PC-3 (cell line): ENCODE results near the gene MAP3K3. TPM values are rescaled to one million over a fixed set of nuclear protein-coding genes. Genes with fewer than 3 reads are reported as not detected.

Experiments
- ATAC-seq: fragments of 200-7000 bp; cut with Tn5 transposase; 2 replicates; pipeline ENCODE4 v1.9.1; 2020; ENCODE audit warnings: mild to moderate bottlenecking, moderate library complexity
- BruUV-seq: library from RNA; stranded (reverse); fragments of 400-500 nt; replicated peaks from 2 replicates; lab custom pipeline; 2021; lab: Mats Ljungman, UMichigan
- CTCF ChIA-PET: fragments of 300-600 bp; sonication (Branson Sonifier 250); formaldehyde crosslinking; loops from one replicate; lab custom pipeline; 2022; ENCODE audit warnings: antibody characterized with exemption; lab: Charles Lee
- POLR2A ChIA-PET: fragments of 300-600 bp; sonication (Branson Sonifier 250); formaldehyde crosslinking; loops from one replicate; lab custom pipeline; 2022; ENCODE audit warnings: antibody characterized with exemption; ENCODE audit not compliant: unreplicated experiment; lab: Charles Lee
- DNase-seq: peaks from one replicate; pipeline ENCODE4 v3.0.0-alpha.2; 2015
- H2AFZ ChIP-seq: fragments of 300-600 bp; sonication (generic); 2 replicates; pipeline ENCODE4 v1.6.0; 2016; ENCODE audit warnings: antibody characterized with exemption, low read length
- H3F3A ChIP-seq: fragments of 300-600 bp; sonication (generic); one replicate; pipeline ENCODE4 v1.6.0; 2017; ENCODE audit warnings: antibody characterized with exemption, low read length, control low read depth, mild to moderate bottlenecking; ENCODE audit not compliant: unreplicated experiment
- H3K27ac ChIP-seq: fragments of 300-600 bp; sonication (generic); 2 replicates; pipeline ENCODE4 v1.5.1; 2016; ENCODE audit warnings: mild to moderate bottlenecking, low read length
- H3K27me3 ChIP-seq: fragments of 300-600 bp; sonication (generic); 2 replicates; pipeline ENCODE4 v1.6.1; 2016; ENCODE audit warnings: low read length, mixed read lengths
- H3K36me3 ChIP-seq: fragments of 300-600 bp; sonication (generic); 2 replicates; pipeline ENCODE4 v1.6.1; 2016; ENCODE audit warnings: low read depth, mixed run types, low read length, mixed read lengths
- H3K4me1 ChIP-seq: fragments of 300-600 bp; sonication (generic); 2 replicates; pipeline ENCODE4 v1.5.1; 2016; ENCODE audit warnings: low read length; ENCODE audit not compliant: insufficient read depth
- H3K4me2 ChIP-seq: fragments of 300-600 bp; sonication (generic); 2 replicates; pipeline ENCODE4 v1.6.0; 2016; ENCODE audit warnings: low read length
- H3K4me3 ChIP-seq: fragments of 300-600 bp; sonication (generic); 2 replicates; pipeline ENCODE4 v1.5.1; 2016; ENCODE audit warnings: mild to moderate bottlenecking, low read length, mixed read lengths
- H3K79me2 ChIP-seq: fragments of 300-600 bp; sonication (generic); 2 replicates; pipeline ENCODE4 v1.6.1; 2017; ENCODE audit warnings: low read length, mixed read lengths
- H3K9ac ChIP-seq: fragments of 300-600 bp; sonication (generic); 2 replicates; pipeline ENCODE4 v1.6.0; 2016; ENCODE audit warnings: mild to moderate bottlenecking, low read length
- H3K9me2 ChIP-seq: fragments of 300-600 bp; sonication (generic); replicated peaks from 2 replicates; pipeline ENCODE4 v1.6.1; 2016; ENCODE audit warnings: mixed run types, low read length, mixed read lengths
- H3K9me3 ChIP-seq: fragments of 300-600 bp; sonication (generic); 2 replicates; pipeline ENCODE4 v1.6.1; 2016; ENCODE audit warnings: low read length, mixed read lengths
- H4K20me1 ChIP-seq: fragments of 300-600 bp; sonication (generic); 2 replicates; pipeline ENCODE4 v1.6.1; 2016; ENCODE audit warnings: low read length, mixed read lengths
- EZH2 ChIP-seq: fragments of 300-600 bp; sonication (generic); IDR thresholded peaks from one replicate; pipeline ENCODE4 v1.6.1; 2017; ENCODE audit warnings: antibody characterized with exemption, mild to moderate bottlenecking, low read length; ENCODE audit not compliant: unreplicated experiment
- EZH2phosphoT487 ChIP-seq: fragments of 300-600 bp; sonication (generic); IDR thresholded peaks from 2 replicates; pipeline ENCODE4 v1.6.1; 2018; ENCODE audit warnings: mild to moderate bottlenecking, antibody characterized with exemption, low read length, borderline replicate concordance
- intact Hi-C: fragments of 100-400 bp; cut with micrococcal nuclease; formaldehyde crosslinking; loops from 2 replicates; pipeline ENCODE4 v1.9.0; 2023
- total RNA-seq: library from RNA; depleted of rRNA; stranded (reverse); fragments of >200 nt; gene quantifications from 2 replicates; pipeline ENCODE4 v1.2.3, GENCODE V29; 2014
- TF ChIP-seq, protein P1 (sequence below): fragments of 300-600 bp; sonication (generic); conservative IDR thresholded peaks from 2 replicates; pipeline ENCODE4 v1.5.1; 2017; ENCODE audit warnings: antibody characterized with exemption, low read depth, mild to moderate bottlenecking, low read length

The MAP3K3 gene
- total RNA-seq, 1 experiment from 2014 or later, result 27.1 TPM

DNA sequence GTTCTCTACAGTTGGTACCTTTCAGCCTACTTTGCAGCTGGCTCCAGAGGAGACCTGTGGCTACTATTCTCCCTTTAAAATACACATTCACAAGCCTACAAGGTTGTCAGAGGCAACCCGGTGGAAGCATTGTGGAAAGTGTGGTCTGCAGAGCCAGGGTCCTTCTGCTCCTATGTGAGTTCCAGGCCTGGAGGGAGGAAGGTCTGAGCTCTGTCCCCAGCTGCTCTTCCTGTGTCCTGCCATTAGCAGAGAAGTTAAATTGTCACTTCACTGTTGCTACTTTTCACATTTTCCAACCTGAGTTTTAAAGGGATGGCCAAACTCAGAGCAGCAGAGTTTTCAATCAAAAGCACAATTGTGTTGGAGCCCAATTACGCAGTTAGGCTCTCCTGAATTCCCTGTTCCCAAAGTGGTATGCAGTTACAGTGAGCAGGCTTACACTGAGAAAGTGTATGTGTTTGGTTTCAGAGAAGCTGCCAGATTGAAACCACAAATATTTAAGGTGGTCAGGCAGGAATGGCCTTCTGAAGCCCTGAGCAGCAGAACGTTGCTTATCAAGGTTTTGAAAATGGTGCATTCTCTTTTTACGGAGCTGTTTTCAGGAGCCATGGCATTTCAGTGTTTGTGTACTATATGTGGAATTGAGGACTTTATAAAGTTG is 25.0 kb downstream of the MAP3K3 start:
- Histone ChIP-seq H3K9me2 (no peaks in the 10 kb centered on the region), H4K20me1 (no peaks in the 10 kb centered on the region), H2AFZ (no peak overlapping the region), H3K27ac (0 out of 2 replicates have a peak overlapping the region, but pooled peaks have one; percentile 0), H3K9me3 (no peaks in the 10 kb centered on the region), H3K4me2 (peak overlapping the region; percentile 26), H3K4me3 (no peak overlapping the region), H3F3A (no peaks in the 10 kb centered on the region), H3K79me2 (no peaks in the 10 kb centered on the region), H3K36me3 (no peaks in the 10 kb centered on the region), H3K9ac (no peak overlapping the region), H3K27me3 (no peaks in the 10 kb centered on the region), H3K4me1 (peaks cover 14% of the 10 kb centered on the region)
- POLR2A ChIA-PET, result interaction anchor here (0.6 kb wide), 1 partner anchor 25 kb away, joined by 23 read pairs; no protein-coding TSS in a partner anchor
- CTCF ChIA-PET, result no interaction called here
- TF ChIP-seq EZH2, result no peak
- no peak for TF ChIP-seq EZH2phosphoT487
- TF ChIP-seq, protein P1, sequence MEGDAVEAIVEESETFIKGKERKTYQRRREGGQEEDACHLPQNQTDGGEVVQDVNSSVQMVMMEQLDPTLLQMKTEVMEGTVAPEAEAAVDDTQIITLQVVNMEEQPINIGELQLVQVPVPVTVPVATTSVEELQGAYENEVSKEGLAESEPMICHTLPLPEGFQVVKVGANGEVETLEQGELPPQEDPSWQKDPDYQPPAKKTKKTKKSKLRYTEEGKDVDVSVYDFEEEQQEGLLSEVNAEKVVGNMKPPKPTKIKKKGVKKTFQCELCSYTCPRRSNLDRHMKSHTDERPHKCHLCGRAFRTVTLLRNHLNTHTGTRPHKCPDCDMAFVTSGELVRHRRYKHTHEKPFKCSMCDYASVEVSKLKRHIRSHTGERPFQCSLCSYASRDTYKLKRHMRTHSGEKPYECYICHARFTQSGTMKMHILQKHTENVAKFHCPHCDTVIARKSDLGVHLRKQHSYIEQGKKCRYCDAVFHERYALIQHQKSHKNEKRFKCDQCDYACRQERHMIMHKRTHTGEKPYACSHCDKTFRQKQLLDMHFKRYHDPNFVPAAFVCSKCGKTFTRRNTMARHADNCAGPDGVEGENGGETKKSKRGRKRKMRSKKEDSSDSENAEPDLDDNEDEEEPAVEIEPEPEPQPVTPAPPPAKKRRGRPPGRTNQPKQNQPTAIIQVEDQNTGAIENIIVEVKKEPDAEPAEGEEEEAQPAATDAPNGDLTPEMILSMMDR, result no peak
- BruUV-seq, result TSS peak; percentile 22
- intact Hi-C loops, result no loop called here
- ATAC-seq, result peak; percentile 88
- DNase-seq, result peak; percentile 81

DNA sequence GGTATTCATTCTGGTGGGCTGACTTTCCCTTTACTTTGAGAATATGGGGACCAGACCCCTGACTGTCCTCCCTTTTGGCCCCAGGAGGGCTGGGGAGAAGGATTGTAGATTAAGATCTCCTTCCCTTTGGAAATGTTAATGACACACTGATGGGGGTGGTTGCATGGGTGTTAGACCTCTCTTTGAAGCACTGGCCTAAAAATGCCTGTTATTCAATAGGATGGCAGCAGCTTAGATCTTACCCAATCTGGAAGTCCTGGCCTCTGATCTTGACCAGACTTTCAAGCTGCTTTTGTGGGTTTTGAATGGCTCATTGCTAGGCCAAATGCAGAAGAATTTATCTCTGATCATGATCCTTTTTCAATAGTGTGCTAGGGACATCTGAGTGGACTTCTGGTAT is 25.7 kb downstream of the MAP3K3 start:
- Histone ChIP-seq H3K27me3 (no peaks in the 10 kb centered on the region), H3K9me3 (no peaks in the 10 kb centered on the region), H4K20me1 (no peaks in the 10 kb centered on the region), H2AFZ (no peak overlapping the region), H3K27ac (no peak overlapping the region), H3K4me1 (peaks cover 14% of the 10 kb centered on the region), H3K36me3 (peaks cover 2% of the 10 kb centered on the region; the same call in 1 of the 2 replicates), H3K4me2 (peak overlapping the region; percentile 26; the same call in 1 of the 2 replicates), H3K4me3 (no peak overlapping the region), H3F3A (no peaks in the 10 kb centered on the region), H3K9ac (no peak overlapping the region), H3K79me2 (no peaks in the 10 kb centered on the region), H3K9me2 (no peaks in the 10 kb centered on the region)
- intact Hi-C loops, result no loop called here
- CTCF ChIA-PET, result no interaction called here
- POLR2A ChIA-PET, result no interaction called here
- no peak for DNase-seq
- BruUV-seq, result no TSS peak
- ATAC-seq, result no peak
- TF ChIP-seq EZH2phosphoT487 (no peak), EZH2 (no peak)
- TF ChIP-seq, protein P1, result no peak

DNA sequence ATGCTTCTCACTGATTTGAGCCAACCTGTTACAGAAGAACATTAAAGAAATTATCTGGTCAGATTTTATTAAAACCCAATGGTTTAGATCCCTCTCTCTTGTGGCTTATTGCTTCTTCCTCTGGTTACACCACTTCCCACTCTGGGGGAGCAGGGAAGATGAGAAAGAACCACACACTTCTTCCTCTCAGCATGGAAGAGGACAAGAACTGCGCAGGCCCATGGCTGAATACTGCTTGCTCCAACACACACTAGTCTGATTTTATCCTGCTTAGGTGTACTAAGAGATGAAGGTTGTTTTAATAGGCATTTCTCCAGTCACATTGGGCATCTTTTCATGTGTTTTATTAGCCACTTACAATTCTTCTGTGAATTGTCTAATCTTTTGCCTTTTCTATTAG is 27.6 kb downstream of the MAP3K3 start:
- no peaks in the 10 kb centered on the region for H3K79me2 ChIP-seq
- no peaks in the 10 kb centered on the region for H3K9me2 ChIP-seq
- no peaks in the 10 kb centered on the region for H3K27me3 ChIP-seq
- no peak for ATAC-seq
- H3K9me3 ChIP-seq, result no peaks in the 10 kb centered on the region
- ChIA-PET POLR2A (no interaction called here), CTCF (no interaction called here)
- TF ChIP-seq EZH2, result no peak
- TF ChIP-seq, protein P1, result no peak
- no peak for TF ChIP-seq EZH2phosphoT487
- no peak overlapping the region for H3K4me3 ChIP-seq
- peaks cover 14% of the 10 kb centered on the region for H3K4me1 ChIP-seq
- no peaks in the 10 kb centered on the region for H3F3A ChIP-seq
- no peak overlapping the region for H3K9ac ChIP-seq
- BruUV-seq, result no TSS peak
- no peak overlapping the region for H2AFZ ChIP-seq
- no peak overlapping the region for H3K4me2 ChIP-seq
- intact Hi-C loops, result no loop called here
- peaks cover 4% of the 10 kb centered on the region; the same call in 1 of the 2 replicates for H3K36me3 ChIP-seq
- H3K27ac ChIP-seq, result no peak overlapping the region
- no peak for DNase-seq
- H4K20me1 ChIP-seq, result no peaks in the 10 kb centered on the region
